Hematopoietic multipotent progenitor cell treated with erythropoietin and hydrocortisone succinate and interleukin-3 and kit ligand, for 4 days (in vitro differentiated cells): Measurements from ENCODE around the gene RETREG3.
"Not testable (repeated sequence)": the region's sequence is repeated elsewhere in the genome, so short reads cannot be mapped to it uniquely, and the experiment has no call there.

Experiments used
- DNase-seq: peaks from one replicate; pipeline ENCODE4 v3.0.0-alpha.2; 2015

The RETREG3 gene

GRCh38 chr17:42548993-42549755 is 60.0 kb downstream of the RETREG3 start:
- DNase-seq, result no peak

- peak; percentile 71 for DNase-seq
Measured at GRCh38 chr17:42548070-42548837, 60.9 kb downstream of the RETREG3 start.

- no peak for DNase-seq
Measured at GRCh38 chr17:42547698-42548069, 61.5 kb downstream of the RETREG3 start.

DNA sequence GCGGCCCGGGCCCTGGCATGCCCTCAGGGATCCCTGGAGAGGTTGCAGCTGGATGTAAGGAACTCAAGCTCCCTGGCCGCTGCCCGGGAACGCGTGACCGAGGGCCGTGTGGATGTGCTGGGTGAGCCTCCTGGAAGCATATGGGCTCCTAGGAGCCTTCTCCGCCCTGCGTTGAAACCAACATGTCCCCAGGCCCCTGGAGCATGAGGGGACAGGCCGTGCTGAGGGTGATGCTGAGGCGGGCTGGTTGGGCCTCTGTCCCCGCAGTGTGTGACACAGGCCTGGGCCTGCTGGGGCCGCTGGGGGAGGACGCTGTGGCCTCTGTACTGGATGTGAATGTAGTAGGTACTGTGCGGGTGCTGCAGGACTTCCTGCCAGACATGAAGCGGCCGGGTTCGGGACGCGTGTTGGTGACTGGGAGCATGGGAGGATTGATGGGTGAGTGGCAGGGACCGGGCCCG is 62.1 kb downstream of the RETREG3 start:
- DNase-seq, result no peak

DNA sequence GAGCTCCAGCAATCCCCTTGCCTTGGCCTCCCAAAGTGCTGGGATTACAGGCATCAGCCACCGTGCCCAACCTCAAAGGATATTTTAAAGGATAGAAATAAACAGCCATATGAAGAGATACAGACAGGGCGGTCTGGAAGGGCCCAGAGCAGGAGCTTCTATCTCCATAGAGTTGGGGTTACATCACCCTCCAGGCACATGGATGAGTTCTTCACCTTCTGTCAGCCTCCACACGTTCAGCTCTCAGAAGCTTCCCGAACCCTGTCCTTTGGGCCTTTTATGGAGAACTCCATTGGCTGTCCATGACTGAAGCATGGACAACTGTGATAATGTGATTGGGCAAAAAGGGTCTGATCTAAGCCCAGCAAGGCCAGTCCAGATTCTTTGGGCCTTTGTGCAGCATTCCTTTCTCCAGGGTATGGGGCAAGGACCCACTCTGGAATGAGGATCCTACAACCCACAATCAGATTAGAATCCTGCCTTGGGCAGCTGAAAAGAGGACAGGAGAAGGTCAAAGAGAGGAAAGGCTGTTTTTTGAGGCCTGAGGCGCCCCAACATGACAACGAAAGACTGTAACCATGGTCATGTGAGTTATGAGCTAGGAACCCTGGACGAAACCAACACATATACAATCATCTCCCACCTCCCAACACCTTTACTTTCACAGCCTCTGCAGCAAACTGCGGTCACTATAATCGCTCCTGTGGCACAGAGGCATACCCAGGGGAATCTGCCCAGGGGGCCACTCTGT is 63.2 kb downstream of the RETREG3 start:
- not testable (repeated sequence) for DNase-seq

DNA sequence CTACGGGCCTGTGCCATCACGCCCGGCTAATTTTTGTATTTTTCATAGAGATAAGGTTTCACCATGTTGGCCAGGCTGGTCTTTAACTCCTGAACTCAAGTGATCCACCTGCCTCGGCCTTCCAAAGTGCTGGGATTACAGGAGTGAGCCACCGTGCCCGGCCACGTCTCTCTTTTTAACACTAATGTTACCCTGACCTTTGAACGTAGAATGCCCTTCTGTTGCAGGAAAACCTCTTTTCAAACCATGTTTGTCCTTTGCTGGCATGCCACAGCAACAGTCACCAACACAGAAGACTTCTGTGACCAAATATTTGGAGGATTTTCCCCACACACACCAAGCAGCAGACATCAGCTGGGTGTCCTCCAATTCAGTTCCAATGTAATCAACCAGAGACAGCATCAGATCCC is 64.3 kb downstream of the RETREG3 start:
- no peak for DNase-seq

GRCh38 chr17:42543190-42544079 is 65.7 kb downstream of the RETREG3 start:
- DNase-seq, result no peak

DNA sequence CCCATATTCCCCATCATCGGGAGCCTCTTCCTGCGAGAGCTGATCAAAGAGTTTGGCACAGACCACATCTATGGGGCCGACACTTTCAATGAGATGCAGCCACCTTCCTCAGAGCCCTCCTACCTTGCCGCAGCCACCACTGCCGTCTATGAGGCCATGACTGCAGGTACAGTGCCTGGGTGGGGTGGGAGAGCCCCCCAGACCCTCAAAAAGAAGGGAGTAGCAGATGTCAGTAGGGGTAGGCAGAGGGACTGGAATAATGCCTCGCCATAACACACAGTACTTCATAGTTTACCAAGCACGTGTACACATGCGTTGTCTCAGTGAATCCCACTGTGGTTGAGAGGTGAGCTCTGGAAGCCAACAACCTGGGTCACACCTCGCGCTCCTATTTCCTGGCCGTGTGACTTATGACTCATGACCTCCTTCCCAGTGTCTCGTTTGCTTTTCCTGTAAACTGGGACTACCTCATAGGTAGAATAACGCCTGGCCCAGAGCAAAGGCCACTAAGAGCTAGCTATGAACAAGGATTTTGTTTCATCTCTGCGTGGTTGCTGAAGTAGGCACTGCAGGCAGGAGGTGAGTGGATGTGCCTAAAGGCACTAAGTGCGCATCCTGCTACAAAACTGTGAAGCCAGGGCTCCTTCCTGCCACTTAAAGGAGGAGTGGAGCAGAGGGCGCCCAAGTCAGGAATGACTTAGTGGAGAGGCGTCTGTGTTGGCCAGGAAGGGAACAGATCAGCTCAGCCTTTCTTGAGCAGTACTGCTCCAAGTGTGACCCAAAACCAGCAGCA is 67.9 kb downstream of the RETREG3 start:
- DNase-seq, result no peak

DNA sequence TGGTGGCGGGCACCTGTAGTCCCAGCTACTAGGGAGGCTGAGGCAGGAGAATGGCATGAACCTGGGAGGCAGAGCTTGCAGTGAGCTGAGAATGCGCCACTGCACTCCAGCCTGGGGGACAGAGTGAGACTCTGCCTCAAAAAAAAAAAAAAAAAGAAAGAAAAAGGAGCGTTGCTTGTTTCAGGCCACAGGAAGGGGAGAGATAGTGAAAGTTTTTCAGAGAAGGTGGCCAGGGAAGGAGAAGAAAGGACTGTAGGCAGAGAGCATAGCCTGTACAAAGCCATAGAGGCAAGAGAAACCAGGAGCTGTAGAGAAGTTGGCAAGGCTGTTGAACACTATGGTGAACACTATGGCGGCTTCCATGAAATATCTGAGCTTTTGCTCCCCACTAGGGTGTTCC is 68.6 kb downstream of the RETREG3 start:
- DNase-seq, result not testable (repeated sequence)

DNA sequence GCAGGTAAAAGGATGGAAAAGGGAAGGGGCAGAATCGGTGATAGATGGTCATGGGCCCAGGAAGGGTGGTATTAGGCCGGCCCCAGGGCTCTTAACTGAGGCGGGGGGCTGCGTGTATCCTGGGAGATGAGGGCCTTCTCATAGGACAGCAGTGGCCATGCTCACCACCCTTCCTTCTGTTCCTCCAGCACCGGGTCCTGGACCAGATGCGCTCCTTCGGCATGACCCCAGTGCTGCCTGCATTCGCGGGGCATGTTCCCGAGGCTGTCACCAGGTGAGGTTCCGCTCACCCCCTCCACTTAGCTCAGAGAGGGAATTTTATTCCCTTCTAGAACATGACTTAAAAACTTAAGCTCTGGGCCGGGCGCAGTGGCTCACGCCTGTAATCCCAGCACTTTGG is 70.7 kb downstream of the RETREG3 start:
- no peak for DNase-seq

GRCh38 chr17:42537826-42538451 is 71.2 kb downstream of the RETREG3 start:
- no peak for DNase-seq

GRCh38 chr17:42537156-42537805 is 71.9 kb downstream of the RETREG3 start:
- DNase-seq, result no peak

- DNase-seq, result peak; percentile 91
Measured at GRCh38 chr17:42536372-42537155, 72.6 kb downstream of the RETREG3 start.

GRCh38 chr17:42536048-42536371 is 73.2 kb downstream of the RETREG3 start, which contains the start of gene NAGLU:
TSS of gene NAGLU (plus strand) at chr17:42536241. CDS start at chr17:42536273, 32 bp downstream.
- peak; percentile 98 for DNase-seq

DNA sequence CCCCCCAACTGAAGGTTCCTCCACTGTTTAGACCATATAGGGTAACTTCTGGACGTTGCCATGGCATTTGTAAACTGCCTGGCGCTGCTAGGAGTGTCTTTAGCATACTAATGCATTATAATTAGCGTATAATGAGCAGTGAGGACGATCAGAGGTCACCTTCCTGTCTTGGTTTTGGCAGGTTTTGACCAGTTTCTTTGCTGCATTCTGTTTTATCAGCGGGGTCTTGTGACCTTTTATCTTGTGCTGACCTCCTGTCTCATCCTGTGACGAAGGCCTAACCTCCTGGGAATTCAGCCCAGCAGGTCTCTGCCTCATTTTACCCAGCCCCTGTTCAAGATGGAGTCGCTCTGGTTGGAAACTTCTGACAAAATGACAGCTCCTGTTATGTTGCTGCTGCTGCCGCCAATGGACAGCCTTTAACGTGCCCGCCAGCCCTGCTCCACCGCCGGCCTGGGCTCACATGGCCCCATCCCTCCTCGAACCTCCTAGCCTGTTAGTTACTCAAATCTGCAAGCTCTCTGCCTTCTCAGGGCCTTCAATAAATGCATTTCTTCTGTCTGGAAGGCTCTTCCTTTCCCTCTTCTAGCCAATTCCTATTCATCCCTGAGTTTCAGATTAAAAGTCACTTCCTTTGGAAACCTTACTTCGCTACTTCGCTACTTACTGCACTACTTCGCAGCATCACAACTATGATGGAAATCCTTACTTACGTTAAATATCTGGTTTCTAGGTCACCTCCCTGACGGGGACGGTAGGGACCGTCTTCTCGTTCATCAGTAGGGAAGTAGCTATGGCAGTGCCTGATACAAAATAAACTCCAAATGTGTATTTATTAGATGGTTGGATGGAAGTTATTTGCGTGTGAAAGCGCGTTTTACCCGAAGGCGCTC is 73.8 kb downstream of the RETREG3 start:
- no peak for DNase-seq

- DNase-seq, result peak; percentile 79
Measured at GRCh38 chr17:42531455-42532354, 77.5 kb downstream of the RETREG3 start.

GRCh38 chr17:42530952-42531454 is 78.2 kb downstream of the RETREG3 start:
- DNase-seq, result no peak
